ENCODE results near the gene GIGYF2. TPM values are rescaled to one million over a fixed set of nuclear protein-coding genes. Genes with fewer than 3 reads are reported as not detected.

The GIGYF2 gene
- total RNA-seq, 1 experiment from 2014 or later = 97.2 TPM

Other genes with a start within 250 kb of the GIGYF2 start
- gene ALPI, start 241.2 kb upstream of the GIGYF2 start, total RNA-seq (2014; rRNA removed; shearing (Covaris generic)) = not detected in 2 replicates
- gene ECEL1, start 209.5 kb upstream of the GIGYF2 start, total RNA-seq (2014; rRNA removed; shearing (Covaris generic)) = not detected in 2 replicates
- gene PRSS56, start 176.9 kb upstream of the GIGYF2 start, total RNA-seq (2014; rRNA removed; shearing (Covaris generic)) = 0.38 and 0.48 TPM in 2 replicates
- 91.0 and 92.4 TPM in 2 replicates for gene CHRND, start 171.2 kb upstream of the GIGYF2 start, total RNA-seq (2014; rRNA removed; shearing (Covaris generic))
- 25.2 and 36.6 TPM in 2 replicates for gene CHRNG, start 157.6 kb upstream of the GIGYF2 start, total RNA-seq (2014; rRNA removed; shearing (Covaris generic))
- gene TIGD1, start 146.8 kb upstream of the GIGYF2 start, total RNA-seq (2014; rRNA removed; shearing (Covaris generic)) = 10.2 and 13.5 TPM in 2 replicates
- 168 and 180 TPM in 2 replicates for gene EIF4E2, start 146.6 kb upstream of the GIGYF2 start, total RNA-seq (2014; rRNA removed; shearing (Covaris generic))
- gene EFHD1, start 63.7 kb upstream of the GIGYF2 start, total RNA-seq (2014; rRNA removed; shearing (Covaris generic)) = 18.7 and 20.7 TPM in 2 replicates
- not detected in 2 replicates for gene KCNJ13, start 79.2 kb downstream of the GIGYF2 start, total RNA-seq (2014; rRNA removed; shearing (Covaris generic))
- gene SNORC, start 172.9 kb downstream of the GIGYF2 start, total RNA-seq (2014; rRNA removed; shearing (Covaris generic)) = 0.33 and 0.75 TPM in 2 replicates